AG04450 (cell line): Measurements from ENCODE around the gene RCC2. TPM values are rescaled to one million over a fixed set of nuclear protein-coding genes. Genes with fewer than 3 reads are reported as not detected.
"Not testable (repeated sequence)": the region's sequence is repeated elsewhere in the genome, so short reads cannot be mapped to it uniquely, and the experiment has no call there.

ENCODE experiments used
- CTCF ChIA-PET: fragments of 300-600, 350-600 bp; formaldehyde crosslinking; extraction: SDS; loops from one replicate; lab custom pipeline; 2022; ENCODE audit warnings: antibody characterized with exemption, inconsistent platforms; lab: Charles Lee
- POLR2A ChIA-PET: fragments of 350-600 bp; formaldehyde crosslinking; extraction: SDS; loops from one replicate; lab custom pipeline; 2021; ENCODE audit warnings: antibody characterized with exemption, inconsistent platforms; lab: Yijun Ruan, JAX
- DNase-seq: peaks from one replicate; pipeline ENCODE4 v3.0.0-alpha.2; 2011; ENCODE audit warnings: low read depth, low spot score
- H3K27ac ChIP-seq: one replicate; pipeline ENCODE4 v1.5.1; 2012; ENCODE audit warnings: low read depth, low read length, control low read depth
- H3K27me3 ChIP-seq: one replicate; pipeline ENCODE4 v1.6.0; 2012; ENCODE audit warnings: low read length; ENCODE audit not compliant: control insufficient read depth, insufficient read depth
- H3K4me3 ChIP-seq: 2 replicates; pipeline ENCODE4 v1.5.1; 2011; ENCODE audit warnings: mild to moderate bottlenecking, low read depth, low read length, control low read depth
- H3K9me3 ChIP-seq: 2 replicates; pipeline ENCODE4 v1.5.1; 2012; ENCODE audit warnings: low read length; ENCODE audit not compliant: control insufficient read depth, insufficient read depth
- CTCF ChIP-seq: IDR thresholded peaks from 2 replicates; pipeline ENCODE4 v1.5.1; 2011; ENCODE audit warnings: low read depth, low read length, control low read depth, inconsistent platforms
- polyA minus RNA-seq: library from RNA; depleted of rRNA, polyadenylated mRNA; stranded (reverse); fragments of >200 nt; gene quantifications from 2 replicates; pipeline ENCODE4 v1.2.3, GENCODE V29; 2011; rRNA and poly(A)+ RNA removed
- polyA plus RNA-seq: library from polyadenylated mRNA; depleted of rRNA; stranded (reverse); fragments of >200 nt; gene quantifications from 2 replicates; pipeline ENCODE4 v1.2.3, GENCODE V29; 2011; rRNA removed

RCC2 gene
- 43.3 and 43.4 TPM in 2 replicates for polyA plus RNA-seq
- polyA minus RNA-seq = 50.1 and 62.1 TPM in 2 replicates

- peak; percentile 54 for DNase-seq
- H3K9me3 ChIP-seq = peaks cover 4% of the 10 kb centered on the region; the same call in 1 of the 2 replicates
- peak within 1 kb of the TSS; percentile 77 for H3K4me3 ChIP-seq
- ChIA-PET CTCF (interaction anchor here (0.6 to 1.9 kb wide), 16 partner anchors 8 to 435 kb away, joined by 3 to 20 read pairs (median 3); no protein-coding TSS in a partner anchor), POLR2A (interaction anchor here (0.7 to 1.0 kb wide), 3 partner anchors 12 to 1938 kb away, joined by 3 to 10 read pairs (median 8); no protein-coding TSS in a partner anchor)
- no peak for TF ChIP-seq CTCF
- H3K27me3 ChIP-seq = no peaks in the 10 kb centered on the region
- H3K27ac ChIP-seq = peak within 1 kb of the TSS; percentile 84
Observed at GRCh38 chr1:17439250-17440073, at the start of gene RCC2. Gene RCC2 (minus strand): TSS chr1:17439677. CDS start chr1:17438514, 1,163 bp downstream.

GRCh38 chr1:17486242-17486641 lies 46.8 kb upstream of the RCC2 start:
- ChIA-PET CTCF (interaction anchor here (0.8 to 1.2 kb wide), 2 partner anchors 47 to 67 kb away, joined by 3 to 5 read pairs; partner anchors contain the start of gene RCC2), POLR2A (no interaction called here)
- Histone ChIP-seq H3K27me3 (no peaks in the 10 kb centered on the region), H3K4me3 (no peak overlapping the region), H3K9me3 (no peaks in the 10 kb centered on the region), H3K27ac (no peak overlapping the region)
- no peak for DNase-seq
- no peak for TF ChIP-seq CTCF

- peak; percentile 51 for TF ChIP-seq CTCF
- Histone ChIP-seq H3K9me3 (no peaks in the 10 kb centered on the region), H3K4me3 (no peak overlapping the region), H3K27me3 (no peaks in the 10 kb centered on the region), H3K27ac (no peak overlapping the region)
- ChIA-PET POLR2A (no interaction called here), CTCF (no interaction called here)
- no peak for DNase-seq
Observed at GRCh38 chr1:17485281-17485680, 45.8 kb upstream of the RCC2 start.

GRCh38 chr1:17481981-17482380 lies 42.5 kb upstream of the RCC2 start:
- POLR2A ChIA-PET, H3K27me3 ChIP-seq, H3K4me3 ChIP-seq, H3K9me3 ChIP-seq, H3K27ac ChIP-seq, DNase-seq: not testable (repeated sequence)
- CTCF ChIA-PET = interaction anchor here (0.6 to 1.2 kb wide), 2 partner anchors 13 to 73 kb away, joined by 3 to 7 read pairs; no protein-coding TSS in a partner anchor

GRCh38 chr1:17480846-17481245 lies 41.4 kb upstream of the RCC2 start:
- Histone ChIP-seq H3K9me3 (no peaks in the 10 kb centered on the region), H3K27me3 (peaks cover 2% of the 10 kb centered on the region), H3K4me3 (no peak overlapping the region), H3K27ac (no peak overlapping the region)
- DNase-seq = no peak
- ChIA-PET POLR2A (interaction anchor here (0.5 kb wide), 1 partner anchor 76 kb away, joined by 5 read pairs; no protein-coding TSS in a partner anchor), CTCF (no interaction called here)
- TF ChIP-seq CTCF = no peak
